RWPE2 (cell line): Measurements from ENCODE around the gene GMCL2.

Experiments used
- ATAC-seq: fragments of 200-7000 bp; cut with Tn5 transposase; 3 replicates; pipeline ENCODE4 v1.9.1; 2021; ENCODE audit warnings: low read depth
- DNase-seq: peaks from one replicate; pipeline ENCODE4 v3.0.0-alpha.2; 2020; ENCODE audit warnings: low spot score
- H3K27ac ChIP-seq: fragments of 450-650 bp; 2 replicates; pipeline ENCODE4 v1.5.1; 2017; ENCODE audit warnings: mild to moderate bottlenecking; ENCODE audit not compliant: poor library complexity, severe bottlenecking
- H3K27me3 ChIP-seq: fragments of 250-450 bp; sonication (Bioruptor Pico); 2 replicates; pipeline ENCODE4 v1.5.1; 2021; ENCODE audit warnings: mild to moderate bottlenecking, moderate library complexity; ENCODE audit not compliant: insufficient read depth, poor library complexity, severe bottlenecking
- H3K36me3 ChIP-seq: fragments of 250-450 bp; sonication (Bioruptor Pico); 2 replicates; pipeline ENCODE4 v1.5.1; 2020; ENCODE audit warnings: low read depth, mild to moderate bottlenecking, moderate library complexity
- H3K4me1 ChIP-seq: fragments of 250-450 bp; sonication (Bioruptor Pico); 2 replicates; pipeline ENCODE4 v1.5.1; 2021; ENCODE audit warnings: mild to moderate bottlenecking, moderate library complexity; ENCODE audit not compliant: insufficient read depth, poor library complexity, severe bottlenecking
- H3K4me3 ChIP-seq: fragments of 250-450 bp; sonication (Bioruptor Pico); 2 replicates; pipeline ENCODE4 v1.5.1; 2021; ENCODE audit warnings: mild to moderate bottlenecking, moderate library complexity; ENCODE audit not compliant: severe bottlenecking
- H3K9me3 ChIP-seq: fragments of 250-450 bp; sonication (Bioruptor Pico); 2 replicates; pipeline ENCODE4 v1.5.1; 2021; ENCODE audit warnings: mild to moderate bottlenecking, moderate library complexity; ENCODE audit not compliant: severe bottlenecking
- CTCF ChIP-seq: fragments of 450-650 bp; IDR thresholded peaks from one replicate; pipeline ENCODE4 v1.5.1; 2017; ENCODE audit warnings: mild to moderate bottlenecking, moderate library complexity; ENCODE audit not compliant: poor library complexity, severe bottlenecking

Gene GMCL2

DNA sequence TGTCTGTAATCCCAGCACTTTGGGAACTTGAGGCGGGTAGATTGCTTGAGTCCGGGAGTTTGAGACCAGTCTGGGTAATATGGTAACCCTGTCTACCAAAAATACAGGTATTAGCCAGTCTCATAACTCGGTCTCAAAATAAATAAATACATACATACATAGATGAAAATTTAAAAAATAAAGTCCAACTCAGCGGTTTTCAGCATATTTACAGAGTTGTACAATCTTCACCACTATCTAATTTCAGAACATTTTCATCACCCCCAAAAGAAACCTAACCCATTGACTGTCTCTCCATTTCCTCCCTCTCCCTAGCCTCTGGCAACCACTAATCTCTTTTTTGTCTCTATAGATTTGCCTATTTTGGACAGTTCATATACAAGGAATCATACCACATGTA is 45.6 kb downstream of the GMCL2 start:
- no peaks in the 10 kb centered on the region for H3K27me3 ChIP-seq
- no peaks in the 10 kb centered on the region for H3K9me3 ChIP-seq
- H3K27ac ChIP-seq = no peak overlapping the region
- TF ChIP-seq CTCF = no peak
- no peak for DNase-seq
- ATAC-seq = no peak
- no peak overlapping the region for H3K4me3 ChIP-seq
- peaks cover 4% of the 10 kb centered on the region for H3K4me1 ChIP-seq
- H3K36me3 ChIP-seq = peaks cover 61% of the 10 kb centered on the region

DNA sequence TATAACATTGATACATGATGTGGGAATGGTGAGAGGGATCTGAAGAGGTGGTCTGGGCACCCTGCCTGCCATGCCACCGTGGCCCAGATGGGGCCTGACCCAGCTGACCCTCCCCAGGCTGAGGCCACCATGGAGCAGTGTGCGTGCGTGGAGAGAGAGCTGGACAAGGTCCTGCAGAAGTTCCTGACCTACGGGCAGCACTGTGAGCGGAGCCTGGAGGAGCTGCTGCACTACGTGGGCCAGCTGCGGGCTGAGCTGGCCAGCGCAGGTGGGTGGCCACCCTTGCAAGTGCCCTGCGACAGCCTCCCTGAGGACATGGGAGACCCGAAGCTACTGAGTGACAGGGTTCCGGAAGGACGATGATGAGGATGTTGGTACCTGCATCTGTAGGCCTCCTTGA is 49.2 kb downstream of the GMCL2 start:
- ATAC-seq = no peak
- no peak overlapping the region for H3K27ac ChIP-seq
- no peaks in the 10 kb centered on the region for H3K4me1 ChIP-seq
- TF ChIP-seq CTCF = no peak
- H3K9me3 ChIP-seq = no peaks in the 10 kb centered on the region
- no peak for DNase-seq
- H3K36me3 ChIP-seq = peaks cover 53% of the 10 kb centered on the region
- H3K27me3 ChIP-seq = no peaks in the 10 kb centered on the region
- H3K4me3 ChIP-seq = no peak overlapping the region

DNA sequence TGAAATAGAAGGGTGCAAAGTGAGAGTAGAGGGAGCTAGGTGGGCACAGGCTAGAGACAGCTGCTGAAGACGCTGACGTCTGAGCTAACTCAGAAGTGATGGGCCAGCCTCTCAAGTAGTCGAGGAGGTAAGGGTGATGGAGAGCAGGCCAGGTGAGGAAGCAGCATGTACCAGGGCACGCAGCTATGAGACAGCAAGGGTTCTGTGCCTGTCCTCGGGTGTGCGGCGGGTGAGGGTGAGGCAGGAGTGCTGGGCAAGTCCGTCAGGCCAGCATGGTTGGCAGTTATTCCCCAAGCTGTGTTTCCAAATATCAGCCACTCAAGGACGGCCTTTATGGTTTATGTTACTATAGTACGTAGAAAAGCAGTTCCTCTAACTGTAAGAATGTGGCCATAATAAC is 50.2 kb downstream of the GMCL2 start:
- H3K27ac ChIP-seq = no peak overlapping the region
- no peak for DNase-seq
- no peak for ATAC-seq
- no peaks in the 10 kb centered on the region for H3K9me3 ChIP-seq
- no peaks in the 10 kb centered on the region for H3K27me3 ChIP-seq
- no peak for TF ChIP-seq CTCF
- no peak overlapping the region for H3K4me3 ChIP-seq
- H3K36me3 ChIP-seq = peaks cover 45% of the 10 kb centered on the region
- H3K4me1 ChIP-seq = no peaks in the 10 kb centered on the region
